HG03521 (cell line): ENCODE data around the gene ST8SIA6.

Source experiments
- ATAC-seq: cut with Tn5 transposase; IDR thresholded peaks from one replicate; pipeline ENCODE4 v1.9.1; 2021; ENCODE audit warnings: mild to moderate bottlenecking, moderate library complexity; ENCODE audit not compliant: unreplicated experiment

Gene ST8SIA6

DNA sequence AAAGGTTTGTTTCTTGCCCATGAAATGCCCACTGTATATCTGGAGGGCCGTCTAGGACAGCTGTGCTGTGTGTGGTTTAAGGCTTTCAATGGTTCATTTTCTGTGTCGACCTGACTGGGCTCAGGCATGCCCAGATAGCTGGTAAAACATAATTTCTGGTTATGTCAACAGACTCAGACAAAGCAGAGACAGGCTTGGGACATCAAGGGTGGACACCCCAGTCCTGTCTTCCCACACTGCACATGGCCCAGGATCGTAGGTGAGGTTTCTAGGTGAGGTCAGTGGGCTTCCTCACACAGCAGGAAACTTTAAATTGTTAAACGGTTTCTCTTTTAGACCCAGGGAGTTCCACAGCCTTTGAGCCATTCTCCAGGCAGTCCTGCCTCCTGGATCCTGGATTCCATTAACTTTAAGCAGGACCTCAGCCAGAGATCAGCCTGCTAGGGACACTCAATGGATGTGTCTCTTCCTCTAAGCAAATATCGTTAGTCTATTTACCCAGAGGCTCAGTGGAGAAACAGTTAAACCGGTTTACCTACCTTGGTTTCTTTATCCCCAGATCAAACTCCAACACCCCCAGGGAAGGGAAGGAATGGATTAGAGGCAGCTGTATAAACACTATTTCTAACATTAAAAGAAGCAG, 66.4 kb downstream of the ST8SIA6 start:
- no peak for ATAC-seq

DNA sequence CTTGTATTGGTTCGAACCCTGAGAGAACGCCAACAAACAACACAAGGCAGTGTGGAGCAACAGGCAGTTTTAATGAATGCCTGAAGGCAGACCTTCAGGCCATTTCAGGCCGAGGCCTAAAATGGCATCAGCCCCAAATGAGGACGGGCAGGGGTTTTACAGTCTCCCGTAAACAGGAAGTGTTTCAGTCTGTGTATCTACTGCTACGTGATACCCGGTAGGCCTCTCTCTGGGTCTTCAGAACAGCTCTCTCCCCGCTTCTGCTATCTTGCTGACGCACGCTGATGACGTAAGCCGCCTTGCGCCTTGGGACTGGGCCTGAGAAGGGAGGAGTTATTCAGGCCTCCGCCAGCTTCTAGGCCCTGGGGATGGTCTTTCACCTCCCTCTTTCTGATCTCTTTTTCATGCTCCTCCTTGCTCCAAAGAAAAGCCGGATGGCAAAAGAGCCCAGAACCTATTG, 67.7 kb downstream of the ST8SIA6 start:
- no peak for ATAC-seq

DNA sequence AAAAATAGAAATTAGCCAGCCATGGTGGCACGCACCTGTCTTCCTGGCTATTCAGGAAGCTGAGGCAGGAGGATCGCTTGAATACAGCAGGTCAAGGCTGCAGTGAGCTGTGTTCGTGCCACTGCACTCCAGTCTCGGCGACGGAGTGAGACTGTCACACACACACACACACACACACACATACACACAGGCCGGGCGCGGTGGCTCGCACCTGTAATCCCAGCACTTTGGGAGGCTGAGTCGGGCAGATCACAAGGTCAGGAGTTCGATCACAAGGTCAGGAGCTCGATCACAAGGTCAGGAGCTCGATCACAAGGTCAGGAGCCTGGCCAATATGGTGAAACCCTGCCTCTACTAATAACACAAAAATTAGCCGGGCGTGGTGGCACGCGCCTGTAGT, 68.4 kb downstream of the ST8SIA6 start:
- ATAC-seq: no peak

DNA sequence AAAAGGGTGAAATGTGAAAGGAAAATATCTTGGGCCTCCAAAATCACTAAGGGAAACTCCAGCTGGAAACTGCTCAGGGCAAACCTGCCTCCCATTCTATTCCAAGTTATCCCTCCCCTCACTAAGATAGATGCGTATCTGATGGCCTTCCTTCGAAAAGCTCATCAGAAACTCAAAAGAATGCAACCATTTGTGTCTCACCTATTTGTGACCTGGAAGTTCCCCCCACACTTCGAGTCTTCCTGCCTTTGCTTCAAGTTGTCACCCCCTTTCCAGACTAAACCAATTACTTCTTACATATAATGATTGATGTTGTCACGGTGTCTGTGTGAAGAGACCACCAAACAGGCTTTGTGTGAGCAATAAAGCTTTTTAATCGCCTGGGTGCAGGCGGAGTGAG, 69.3 kb downstream of the ST8SIA6 start:
- ATAC-seq: no peak

DNA sequence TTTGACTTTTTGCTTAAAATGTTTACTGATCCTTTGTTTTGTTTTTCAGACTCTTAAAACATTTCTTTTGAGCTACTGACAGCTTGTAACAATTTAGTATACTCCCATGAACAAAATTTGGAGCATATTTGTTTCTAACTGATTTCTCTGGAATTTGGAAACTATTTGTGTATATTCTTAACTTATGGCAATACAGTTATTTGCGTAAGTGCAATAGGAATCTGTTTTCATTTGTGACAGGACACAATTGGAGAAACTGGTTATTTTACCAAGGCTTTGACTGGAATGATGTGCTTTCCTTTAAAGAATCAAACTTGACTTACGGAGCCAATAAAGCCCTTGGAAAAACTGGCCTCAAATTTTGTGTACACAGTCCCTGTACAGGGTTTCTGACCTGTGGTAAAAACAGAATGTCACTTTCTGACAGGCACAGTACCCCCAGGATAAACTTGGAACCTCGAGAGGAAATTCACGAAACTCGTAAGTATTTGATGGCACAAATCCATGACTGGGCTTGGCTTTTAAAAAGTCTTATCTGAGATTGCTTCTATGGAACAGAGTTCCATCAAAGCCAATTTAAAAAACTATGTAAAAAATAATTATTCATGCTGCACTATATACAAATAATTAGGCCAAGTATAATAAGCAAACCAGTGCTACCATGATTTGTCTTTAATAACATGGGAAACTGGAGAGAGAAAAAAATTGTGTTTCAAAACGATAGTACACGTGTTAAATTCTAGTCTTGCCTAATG, 70.4 kb downstream of the ST8SIA6 start:
- ATAC-seq: no peak

DNA sequence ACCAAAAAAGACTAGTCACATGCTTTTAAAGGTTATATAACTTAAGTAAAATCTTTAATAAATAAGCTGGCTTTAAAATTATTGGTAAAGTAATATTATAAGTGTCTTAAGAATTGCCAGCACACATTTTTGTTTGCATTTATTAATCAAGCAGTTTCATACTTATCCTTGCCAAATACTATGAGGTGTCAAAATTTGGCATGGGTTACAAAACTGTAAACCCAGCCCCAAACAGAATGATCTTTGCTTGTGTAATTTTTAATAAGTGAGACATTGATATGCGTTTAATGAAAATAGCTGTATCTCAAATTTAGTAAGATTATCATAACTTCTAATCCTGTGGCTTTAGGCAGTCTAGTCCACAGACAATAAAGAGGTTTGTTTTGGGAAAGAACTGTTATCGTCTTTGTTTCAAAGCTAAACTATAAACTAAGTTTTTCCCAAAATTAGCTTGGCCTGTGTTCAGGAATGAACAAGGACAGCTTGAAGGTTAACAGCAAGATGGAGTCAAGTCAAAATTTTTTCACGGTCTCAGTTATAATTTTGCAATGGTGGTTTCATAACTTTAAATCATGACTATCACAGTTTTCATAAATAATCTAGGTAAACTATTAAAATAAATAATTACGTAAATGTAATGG, 72.8 kb downstream of the ST8SIA6 start:
- no peak for ATAC-seq

DNA sequence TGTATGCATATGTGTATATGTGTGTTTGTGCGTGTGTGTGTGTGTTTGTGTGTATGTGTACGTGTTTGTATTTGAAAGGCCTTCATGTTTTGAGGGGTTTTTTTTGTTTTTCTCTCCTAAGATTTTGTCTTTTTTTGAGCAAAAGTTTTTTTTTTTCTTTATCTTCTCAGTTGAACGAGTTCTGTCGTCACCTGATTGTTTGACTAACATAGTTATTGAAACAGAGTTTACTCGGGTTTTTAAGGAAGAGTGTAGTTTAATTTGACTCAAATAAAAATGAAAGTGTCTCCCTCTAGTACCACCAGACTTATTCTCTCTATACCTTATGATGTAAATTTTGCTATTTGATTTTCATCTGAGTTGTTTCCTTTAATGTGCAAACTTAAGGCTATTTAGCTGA, 73.5 kb downstream of the ST8SIA6 start:
- ATAC-seq: no peak

DNA sequence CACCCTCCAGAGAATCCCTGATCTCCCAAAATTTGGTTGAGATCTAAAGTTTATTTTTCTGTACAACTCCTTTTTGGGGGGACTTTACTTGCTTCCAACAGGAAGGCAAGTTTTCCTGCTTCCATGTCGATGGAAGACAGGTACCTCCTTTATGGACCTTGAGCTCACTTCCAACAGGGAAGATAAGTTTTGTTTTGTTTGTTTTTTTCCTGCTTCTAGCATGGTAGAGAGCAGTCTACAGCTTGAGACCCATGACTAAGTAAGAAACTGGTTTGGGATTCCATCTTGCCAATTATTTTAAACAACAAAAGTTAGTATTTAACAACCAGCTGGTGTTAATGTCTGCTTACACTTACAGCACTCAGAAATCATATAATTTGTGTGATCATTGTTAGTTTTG, 74.4 kb downstream of the ST8SIA6 start:
- no peak for ATAC-seq

DNA sequence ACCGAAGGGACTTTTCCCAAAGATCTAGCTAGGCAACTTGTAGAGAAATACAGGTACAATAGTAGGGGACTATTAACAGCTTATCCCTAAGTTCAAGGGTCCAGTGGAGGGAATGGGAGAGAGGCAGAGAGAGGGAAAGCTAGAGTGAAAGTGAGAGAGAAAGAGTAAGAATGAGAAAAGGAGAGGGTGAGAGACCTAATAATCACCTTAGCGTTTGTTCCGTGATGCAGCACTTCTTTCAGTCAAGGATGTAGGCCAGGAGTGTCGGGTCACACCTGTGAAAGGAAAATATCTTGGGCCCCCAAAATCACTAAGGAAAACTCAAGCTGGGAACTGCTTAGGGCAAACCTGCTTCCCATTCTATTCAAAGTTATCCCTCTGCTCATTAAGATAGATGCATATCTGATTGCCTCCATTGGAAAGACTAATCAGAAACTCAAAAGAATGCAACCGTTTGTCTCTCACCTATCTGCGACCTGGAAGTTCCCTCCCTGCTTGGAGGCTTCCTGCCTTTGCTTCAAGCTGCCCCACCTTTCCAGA, 75.2 kb downstream of the ST8SIA6 start:
- ATAC-seq: no peak

DNA sequence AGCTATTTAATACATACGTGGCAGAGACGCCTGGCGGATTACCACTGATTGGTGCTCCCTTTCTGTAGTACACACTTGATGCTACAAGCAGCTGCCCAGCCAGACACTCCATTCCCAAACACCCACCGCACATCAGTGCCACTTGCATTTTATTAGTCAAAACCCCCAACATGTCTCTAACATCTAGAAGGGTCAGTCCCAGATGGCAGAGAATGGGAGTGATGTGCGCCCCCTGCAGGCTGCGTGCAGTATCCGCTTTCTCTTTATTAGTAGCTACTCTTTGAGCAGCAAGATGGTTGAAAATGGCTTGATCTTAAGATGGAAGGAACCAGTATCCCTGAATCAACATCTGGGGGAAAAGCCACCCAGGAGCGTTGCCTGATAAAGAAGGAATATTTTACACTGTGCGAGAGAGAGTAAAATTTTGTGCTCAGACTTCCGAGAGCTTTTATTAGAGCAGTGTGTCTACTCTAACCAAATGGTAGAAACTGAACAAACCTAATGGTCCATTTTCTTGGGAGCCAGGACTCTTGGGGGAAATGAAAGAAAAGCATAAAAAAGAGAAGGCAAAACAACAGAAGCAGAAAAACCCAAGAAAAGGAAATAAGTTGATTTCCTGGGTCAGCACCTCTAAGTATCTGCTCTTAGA, 78.3 kb downstream of the ST8SIA6 start:
- no peak for ATAC-seq

DNA sequence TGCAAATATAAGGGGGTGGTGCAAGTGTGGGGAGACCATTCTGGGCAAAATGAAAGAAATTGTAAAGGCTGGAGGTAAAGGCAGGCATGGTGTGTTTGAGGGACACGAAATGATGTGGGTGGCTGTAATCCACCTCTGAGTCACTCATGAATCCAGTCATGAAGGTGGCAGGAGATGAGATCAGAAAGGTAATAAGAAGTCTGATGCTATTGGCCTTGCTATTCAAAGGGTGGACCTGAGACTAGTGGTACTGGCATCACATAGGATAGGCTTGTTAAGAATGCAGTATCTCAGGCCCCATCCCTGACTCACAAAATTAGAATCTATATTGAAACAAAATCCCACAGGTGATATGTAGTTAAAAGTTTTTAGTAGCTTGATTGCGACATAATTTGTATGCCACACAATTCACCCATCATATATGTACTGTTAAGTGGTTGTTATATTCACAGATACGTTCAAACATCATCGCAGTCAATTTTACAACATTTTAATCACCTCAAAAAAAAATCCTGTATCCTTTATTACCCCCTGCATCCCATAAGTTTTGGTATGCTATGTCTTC, 85.6 kb downstream of the ST8SIA6 start:
- no peak for ATAC-seq

DNA sequence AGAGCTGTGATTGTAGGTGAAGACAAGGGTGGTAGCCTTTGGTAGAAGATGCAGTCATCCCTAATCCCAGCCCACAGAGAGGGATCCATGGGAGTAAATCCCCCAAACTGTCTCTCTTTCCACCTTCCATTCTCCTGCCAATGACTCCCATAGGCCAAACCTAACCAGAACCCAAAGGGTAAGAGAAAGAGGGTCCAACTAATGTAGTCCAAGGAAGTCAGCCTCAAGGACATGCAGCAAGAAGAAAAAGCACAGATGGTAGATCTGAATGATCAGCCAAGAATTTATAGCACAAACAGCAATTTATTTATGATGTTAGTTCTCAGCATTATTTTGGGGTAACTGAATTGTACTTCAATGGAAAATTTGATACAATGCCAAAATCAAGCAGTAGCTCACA, 87.7 kb downstream of the ST8SIA6 start:
- no peak for ATAC-seq

DNA sequence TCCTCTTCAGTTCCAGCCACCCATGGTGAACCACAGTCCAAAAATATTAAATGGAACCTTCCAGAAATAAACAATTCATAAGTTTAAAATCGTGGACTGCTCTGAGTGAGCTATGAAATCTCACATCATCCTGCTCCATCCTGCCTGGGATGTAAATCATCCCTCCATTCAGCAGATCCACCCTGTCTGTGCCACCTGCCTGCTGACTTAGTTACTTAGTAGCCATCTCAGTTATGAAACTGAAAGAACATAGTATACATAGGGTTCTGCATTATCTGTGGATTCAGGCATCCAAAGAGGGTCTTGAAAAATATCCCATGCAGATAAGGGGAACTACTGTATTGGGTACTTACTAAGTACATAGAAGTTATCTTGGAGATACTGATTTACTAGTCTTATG, 89.0 kb downstream of the ST8SIA6 start:
- no peak for ATAC-seq

DNA sequence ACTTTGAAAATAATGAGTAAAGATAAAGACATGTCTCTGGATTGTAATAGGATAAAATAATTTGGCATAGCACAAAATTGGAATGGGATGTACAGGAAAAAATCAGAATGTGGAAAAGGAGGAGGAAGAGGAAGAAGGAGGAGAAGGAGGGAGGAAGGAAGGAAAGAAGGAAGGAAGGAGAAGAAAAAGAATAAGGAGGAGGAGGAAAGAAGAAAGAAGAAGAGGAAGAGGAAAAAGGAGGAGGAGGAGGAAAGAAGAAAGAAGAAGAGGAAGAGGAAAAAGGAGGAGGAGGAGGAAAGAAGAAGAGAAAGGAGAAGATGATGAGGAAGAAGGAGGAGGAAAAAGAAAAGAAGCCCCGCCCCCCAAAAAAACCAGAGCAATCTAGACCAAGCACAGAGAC, 95.9 kb downstream of the ST8SIA6 start:
- ATAC-seq: no peak

DNA sequence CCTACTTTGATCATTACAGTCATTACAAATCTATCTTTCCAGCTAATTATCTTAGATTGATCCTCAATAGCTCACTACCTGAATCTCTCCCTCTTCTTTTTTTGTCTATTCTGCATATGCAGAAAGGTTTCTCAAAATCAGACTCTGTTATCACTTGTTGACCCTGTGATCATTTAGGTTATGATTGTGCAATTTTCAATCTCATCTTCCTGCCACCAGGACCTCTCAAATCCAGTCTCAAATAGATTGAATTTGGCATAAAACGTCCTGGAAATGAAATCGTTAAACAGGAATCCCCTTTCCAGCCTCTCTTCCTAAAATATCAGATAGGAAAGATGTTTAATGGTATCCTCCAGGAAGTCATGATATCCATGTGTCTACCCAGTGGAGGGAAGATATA, 96.6 kb downstream of the ST8SIA6 start:
- no peak for ATAC-seq

DNA sequence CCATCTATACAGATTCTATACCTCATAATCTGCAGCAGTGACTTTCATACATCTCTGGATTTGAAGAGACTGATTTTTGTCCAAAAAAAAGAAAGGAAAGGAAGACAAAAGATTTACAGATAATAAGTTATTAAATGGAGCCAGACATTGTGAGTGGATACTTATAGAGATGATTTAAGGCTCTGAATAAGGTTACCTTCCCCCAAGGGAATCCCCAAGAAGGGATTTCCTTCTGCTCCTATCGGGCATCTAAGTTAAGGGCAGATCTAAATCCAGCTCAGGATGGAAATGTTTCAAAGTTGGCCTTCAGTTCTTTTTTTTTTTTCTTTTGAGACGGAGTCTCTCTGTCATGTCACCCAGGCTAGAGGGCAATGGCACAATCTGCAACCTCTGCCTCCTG, 97.6 kb downstream of the ST8SIA6 start:
- ATAC-seq: no peak

DNA sequence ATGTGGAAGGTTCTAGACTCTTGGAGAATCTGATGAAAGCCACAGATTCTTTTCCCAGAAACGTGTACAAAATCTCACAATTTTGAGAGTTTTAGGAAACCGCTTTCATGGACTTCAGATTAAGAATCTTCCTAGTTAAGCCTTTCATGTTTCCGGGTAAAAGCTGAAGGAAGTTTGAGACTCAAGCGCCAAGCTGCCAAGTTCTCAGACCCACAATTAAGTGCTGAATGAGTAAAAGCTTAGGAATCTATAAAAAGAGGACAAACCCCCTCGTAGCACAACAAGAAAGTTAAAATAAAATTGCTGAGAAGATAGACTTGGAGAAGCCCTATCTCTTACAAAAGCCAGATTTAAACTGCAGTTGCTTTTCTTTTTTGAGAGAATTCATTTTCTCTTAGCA, 99.6 kb downstream of the ST8SIA6 start:
- no peak for ATAC-seq

DNA sequence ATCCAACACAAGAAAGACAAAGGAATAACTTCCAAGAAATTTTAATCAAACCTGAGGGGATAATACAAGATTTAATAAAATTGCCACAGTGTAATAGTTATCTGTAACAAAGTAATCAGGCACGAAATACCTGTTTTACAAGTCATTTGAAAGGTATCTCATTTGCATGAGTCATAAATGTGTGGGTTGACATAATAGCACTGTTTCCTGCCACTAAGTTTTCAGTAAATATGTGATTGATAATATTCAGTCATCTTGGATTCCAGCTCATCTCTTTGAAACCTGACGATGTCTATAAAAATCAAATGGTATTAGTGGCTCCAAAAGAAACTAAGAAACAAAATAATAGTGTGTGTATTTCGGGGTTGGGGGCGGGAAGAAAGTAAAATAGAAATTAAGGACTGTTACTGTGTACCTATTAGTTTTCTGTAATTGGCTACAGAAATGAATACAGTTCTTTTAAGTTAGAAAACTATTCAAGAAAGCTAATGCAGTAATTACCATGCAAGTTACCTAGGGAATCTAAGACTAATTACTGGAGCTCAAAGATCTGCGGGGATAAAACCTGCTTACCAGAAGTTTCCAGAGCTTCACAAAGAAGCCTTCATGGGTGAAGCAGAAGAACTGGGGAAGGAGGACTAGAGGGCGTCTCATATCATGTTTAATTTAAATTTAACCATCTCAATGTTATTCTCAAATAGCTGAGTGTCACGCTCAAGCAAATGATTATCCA, 100.7 kb downstream of the ST8SIA6 start:
- no peak for ATAC-seq

DNA sequence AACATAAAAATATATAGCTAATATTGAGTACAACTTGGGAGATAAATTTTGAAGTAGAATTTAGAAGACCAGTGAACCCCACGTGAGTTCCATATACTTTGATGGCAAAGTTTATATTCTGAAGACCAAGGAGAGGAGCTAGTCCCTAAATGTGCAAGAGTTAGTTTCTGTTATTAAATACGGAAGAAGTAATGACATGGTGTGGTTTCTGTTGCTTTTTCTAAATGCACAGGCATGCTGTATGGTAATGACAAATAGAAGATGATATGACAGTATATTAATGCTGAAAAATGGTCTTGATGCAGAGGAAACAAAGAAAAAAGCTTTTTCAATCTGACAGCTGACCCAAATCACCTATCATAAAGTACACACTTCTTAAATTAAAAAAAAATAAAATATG, 101.8 kb downstream of the ST8SIA6 start:
- ATAC-seq: no peak

DNA sequence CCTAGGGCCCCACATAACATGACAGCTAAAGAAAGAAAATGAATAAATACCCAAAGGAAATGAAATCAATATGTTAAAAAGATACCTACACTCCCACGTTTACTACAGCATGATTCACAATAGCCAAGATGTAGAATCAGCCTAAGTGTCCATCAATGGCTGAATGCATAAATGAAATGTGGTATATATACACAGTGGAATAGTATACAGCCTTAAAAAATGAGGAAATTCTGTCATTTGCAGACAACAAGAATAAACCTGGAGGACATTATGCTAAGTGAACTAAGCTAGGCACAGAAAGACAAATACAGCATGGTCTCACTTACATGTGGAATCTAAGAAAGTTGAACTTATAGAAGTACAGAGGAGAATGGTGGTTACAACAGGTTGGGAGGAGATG, 102.9 kb downstream of the ST8SIA6 start:
- ATAC-seq: no peak
